ENCODE data around the gene IL22RA2.
"Not testable (repeated sequence)": the region's sequence is repeated elsewhere in the genome, so short reads cannot be mapped to it uniquely, and the experiment has no call there.

The IL22RA2 gene

DNA sequence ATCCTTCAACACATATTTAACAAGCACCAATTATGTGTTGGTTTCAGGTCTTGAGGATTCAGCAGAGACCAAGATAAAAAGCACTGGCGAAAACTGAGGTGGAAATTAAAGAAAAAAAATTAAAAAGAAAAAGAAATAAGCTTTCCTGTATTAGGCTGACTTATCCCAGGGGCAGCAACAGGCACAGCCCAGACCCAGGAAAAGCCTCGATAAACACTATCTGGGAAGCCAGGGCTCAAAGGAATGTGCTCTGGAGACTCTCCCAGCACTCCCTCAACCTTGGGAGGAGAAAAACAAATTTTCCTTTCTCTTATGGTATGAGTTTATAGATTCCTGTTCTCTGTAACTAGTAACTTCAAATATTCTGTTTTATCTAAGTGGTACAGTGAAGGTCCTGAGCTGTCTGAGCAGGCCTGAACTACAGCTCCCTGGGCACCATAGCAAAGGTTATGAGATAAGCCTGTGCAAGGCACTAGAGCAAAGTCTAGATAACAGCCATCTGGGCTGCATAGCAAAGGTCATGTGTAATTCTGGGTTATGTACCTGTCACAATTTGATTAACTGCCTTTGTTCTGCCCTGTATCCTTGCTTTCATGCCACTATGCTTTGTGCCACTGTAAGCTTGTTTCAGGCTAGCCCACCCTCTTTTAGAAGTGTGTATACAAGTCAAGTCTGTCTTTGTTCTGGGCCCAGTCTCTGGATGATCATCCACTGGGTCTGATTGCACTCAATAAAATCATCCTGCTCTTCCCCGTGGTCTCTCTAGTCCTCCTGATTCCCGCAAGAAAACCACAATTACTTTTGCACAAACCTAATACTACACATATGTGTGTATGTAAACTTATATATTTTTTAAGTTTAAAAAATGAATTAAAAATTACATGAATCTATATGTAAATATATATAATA is 54.0 kb downstream of the IL22RA2 start:
- no peak for DNase-seq

DNA sequence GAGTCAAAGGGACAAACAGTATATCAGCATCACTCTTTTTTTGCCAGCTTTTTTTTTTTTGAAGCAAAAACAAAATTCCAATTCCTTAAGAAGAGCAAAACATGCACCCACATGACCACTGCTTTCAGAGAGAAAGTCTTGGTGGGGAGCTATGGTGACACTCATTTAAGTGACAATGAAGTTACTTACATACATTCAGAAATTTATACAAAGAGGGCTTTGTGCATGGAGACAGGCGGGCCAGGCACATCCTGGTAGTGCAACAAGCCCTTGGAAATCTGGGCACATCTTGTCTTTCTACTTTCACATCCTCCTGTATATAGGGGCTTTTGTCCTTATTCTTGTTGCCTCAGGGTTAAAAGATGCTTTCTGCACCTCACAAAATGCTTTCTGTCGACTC is 55.9 kb downstream of the IL22RA2 start:
- no peak for DNase-seq

DNA sequence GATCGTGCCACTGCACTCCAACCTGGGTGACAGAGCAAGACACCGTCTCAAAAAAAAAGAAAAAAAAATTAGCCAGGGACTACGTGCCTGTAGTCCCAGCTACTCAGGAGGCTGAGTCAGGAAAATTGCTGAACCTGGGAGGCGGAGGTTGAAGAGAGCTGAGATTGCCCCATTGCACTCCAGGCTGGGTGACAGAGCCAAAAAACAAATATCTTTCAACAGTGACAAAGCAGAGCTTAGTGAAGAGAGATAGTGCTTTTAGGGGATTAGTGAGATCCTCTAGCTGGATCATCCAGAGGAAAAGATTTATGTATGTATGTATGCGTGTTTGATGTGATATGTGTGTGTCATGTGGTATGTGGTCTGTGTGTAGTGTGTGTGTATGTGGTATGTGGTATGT is 56.6 kb downstream of the IL22RA2 start:
- DNase-seq, result no peak

DNA sequence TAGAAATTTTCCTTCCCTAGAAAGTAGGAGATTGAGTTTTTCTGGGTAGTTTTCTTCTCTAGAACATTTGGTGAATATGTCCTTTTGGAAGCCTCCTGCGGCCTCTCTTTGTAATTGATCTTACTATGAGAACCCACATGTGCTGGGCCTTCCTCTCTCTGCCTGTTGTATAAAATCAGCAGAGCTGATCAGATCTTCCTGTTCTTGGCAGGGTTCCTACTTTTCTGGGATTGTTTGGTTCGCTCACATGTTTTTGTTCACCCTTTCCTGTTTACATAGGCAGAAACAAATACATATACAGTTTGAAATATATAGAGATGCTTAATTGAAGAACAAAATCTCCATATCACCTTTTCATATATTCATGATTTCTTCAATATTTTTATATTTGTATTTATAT is 57.8 kb downstream of the IL22RA2 start:
- DNase-seq, result peak; percentile 7

DNA sequence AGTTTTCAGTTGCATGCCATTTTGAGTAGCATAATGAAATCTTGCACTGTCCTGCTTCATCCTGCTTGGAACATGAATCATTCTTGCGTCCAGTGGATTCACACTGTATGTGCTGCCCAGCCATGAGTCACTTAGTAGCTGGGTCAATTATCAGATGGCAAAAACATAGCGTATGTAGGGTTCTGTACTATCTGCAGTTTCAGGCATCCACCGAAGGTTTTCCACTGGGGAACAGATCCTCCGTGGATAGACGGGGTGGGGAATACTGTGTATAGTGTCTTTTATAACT is 61.4 kb downstream of the IL22RA2 start:
- no peak for DNase-seq

DNA sequence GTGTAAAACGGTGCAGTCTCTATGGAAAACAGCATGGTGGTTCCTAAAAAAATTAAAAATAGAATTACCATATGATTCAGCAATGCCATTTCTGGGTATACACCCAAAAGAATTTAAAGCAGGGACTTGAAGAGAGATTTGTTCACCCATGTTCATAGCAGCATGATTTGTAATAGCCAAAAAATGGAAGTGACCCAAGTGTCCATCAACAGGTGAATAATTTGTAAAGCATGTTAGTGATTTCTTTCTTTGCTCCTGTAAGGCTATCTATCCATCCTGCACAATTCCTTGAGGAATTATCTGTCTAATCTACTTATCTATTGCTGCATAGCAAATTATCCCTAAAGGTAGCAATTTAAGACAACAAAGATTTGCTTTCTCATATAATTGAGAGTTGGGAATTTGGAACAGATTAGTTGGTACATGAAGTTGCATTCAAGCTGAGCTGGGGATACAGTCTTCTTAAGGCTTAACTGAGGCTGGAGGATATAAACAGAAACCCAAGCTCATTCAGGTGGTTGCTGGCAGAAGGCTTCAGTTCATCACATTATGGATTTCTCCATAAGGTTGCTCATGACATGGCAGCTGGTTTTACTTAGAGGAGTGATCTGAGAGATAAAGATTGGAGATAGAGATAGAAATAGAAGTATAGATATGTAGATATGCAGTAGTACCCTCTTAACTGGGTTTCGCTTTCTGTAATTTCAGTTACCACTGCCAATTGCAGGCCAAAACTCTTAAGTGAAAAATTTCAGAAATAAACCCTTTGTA is 62.0 kb downstream of the IL22RA2 start:
- no peak for DNase-seq

DNA sequence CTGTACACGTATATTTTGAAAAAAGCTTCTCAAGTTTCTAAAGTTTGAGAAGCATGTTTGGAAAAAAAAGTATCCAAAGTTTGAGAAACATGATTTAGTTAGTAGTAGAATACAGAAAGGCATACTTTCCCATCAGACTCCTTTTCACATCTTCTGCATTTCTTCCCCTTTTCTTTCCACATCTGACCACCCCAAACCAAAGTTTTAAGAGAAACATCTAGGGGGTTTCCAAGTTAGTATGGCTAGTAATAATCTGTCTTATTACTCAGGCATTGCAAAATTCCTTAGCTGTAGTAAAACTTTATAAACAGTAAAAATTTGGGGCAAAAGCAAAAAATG is 65.7 kb downstream of the IL22RA2 start:
- DNase-seq, result no peak

DNA sequence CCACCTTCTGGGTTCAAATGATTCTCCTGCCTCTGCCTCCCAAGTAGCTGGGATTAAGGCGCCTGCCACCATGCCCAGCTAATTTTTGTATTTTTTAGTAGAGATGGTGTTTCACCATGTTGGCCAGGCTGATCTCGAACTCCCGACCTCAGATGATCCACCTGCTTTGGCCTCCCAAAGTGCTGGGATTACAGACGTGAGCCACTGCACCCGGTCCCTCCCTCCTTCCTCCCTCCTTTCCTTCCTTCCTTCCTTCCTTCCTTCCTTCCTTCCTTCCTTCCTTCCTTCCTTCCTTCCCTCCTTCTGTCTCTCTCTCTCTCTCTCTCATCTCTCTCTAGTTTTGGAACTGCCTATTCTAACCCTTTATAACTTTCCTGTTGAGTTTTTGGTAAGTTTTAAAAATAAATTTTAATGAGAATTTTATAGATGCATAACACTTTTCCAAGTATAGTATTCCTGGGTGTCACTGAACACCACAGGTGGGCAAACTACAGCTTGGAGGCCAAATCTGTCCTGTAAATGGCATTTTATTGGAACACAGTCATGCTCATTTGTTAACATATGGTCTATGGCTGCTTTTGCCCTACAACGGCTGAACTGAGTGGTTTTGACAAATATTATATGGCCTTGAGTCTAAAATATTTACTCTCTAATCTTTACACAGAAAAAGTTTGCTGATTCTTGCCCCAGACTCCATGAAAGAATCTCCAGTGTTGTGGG is 66.2 kb downstream of the IL22RA2 start:
- DNase-seq, result not testable (repeated sequence)

DNA sequence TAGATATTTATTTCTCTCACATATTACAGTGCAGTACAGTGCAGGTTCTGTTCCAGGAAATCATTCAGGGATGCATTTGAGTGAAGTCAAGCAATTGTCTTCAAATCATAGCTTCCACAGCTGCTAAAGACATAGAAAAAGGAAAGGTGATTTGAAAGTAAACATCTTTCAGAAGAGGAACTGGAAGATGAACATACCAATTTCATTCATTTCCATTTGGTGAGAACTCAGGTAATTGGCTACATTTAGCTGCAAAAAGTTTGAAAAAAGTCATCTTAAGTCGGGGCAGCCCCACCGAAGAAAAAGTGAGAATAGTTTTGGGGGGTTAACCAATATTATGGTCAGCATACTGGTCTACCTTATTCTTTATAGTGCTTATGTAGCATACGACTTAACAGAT is 67.3 kb downstream of the IL22RA2 start:
- no peak for DNase-seq

DNA sequence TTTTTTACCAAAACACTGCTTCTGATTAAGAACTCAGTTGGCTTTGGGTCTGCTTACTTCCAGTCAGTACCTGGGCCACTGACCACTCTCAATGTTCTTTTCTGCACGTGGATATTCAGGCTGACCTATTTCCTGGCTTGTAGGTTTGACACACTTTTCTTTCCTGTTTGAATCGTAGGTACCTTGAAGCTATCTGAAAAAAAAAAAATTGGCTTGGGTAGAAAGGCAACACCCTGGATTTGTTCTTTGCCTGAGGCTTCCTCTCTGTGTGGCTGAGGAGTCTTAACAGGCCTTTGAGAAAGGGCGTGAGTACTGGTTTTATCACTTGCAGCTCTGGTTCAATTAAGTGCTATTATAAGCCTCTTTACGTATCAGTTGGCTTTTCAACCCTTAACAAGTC is 68.1 kb downstream of the IL22RA2 start:
- DNase-seq, result no peak

DNA sequence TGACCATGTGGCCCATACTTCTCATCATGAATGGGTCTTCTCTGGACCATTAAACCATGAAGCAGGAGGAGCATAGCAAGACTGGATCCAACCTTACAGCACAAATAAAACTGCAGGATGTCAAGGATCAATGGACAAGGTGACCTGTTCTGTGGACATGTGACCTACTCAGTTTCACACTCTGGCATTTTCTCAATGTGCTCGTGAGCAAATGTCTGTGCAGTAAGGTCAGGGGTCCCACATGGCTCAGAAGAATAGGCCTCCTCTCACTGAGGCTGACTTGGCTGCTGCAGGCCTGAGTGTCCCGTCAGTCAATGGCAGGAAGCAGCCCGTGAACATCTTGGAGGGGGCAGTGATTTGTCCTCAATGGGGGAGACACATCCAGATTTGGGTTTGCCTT is 68.5 kb downstream of the IL22RA2 start:
- DNase-seq, result no peak

DNA sequence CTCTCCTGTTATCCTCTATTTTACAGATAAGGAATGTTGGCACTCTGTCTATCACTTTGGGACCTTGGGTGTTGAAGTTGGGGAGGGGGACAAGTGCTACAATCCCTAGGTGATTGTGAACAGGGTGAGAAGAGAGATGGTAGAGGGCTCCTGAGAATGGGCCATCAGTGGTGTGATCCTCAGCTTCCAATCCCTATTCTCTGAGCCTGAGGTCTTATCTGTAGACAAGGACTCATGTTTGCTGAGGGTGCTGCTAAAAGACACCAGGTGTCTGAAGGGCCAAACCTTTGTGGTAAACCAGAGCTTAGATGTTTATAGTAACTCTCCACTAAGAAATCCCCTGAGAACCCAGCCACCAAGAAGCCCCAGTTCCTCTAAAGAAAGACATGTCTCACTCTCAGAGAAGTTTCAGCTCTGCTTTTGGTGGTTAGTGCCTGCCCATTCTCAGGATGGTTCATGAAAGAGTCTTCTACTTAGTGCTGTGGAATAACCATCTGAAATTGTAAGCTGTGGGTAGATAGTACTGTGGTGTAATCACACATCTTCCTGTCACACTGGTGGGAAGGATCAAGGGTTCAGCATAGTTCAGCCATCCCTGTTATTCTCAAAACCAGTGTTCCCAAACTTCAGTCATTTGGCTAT is 70.5 kb downstream of the IL22RA2 start:
- DNase-seq, result no peak

DNA sequence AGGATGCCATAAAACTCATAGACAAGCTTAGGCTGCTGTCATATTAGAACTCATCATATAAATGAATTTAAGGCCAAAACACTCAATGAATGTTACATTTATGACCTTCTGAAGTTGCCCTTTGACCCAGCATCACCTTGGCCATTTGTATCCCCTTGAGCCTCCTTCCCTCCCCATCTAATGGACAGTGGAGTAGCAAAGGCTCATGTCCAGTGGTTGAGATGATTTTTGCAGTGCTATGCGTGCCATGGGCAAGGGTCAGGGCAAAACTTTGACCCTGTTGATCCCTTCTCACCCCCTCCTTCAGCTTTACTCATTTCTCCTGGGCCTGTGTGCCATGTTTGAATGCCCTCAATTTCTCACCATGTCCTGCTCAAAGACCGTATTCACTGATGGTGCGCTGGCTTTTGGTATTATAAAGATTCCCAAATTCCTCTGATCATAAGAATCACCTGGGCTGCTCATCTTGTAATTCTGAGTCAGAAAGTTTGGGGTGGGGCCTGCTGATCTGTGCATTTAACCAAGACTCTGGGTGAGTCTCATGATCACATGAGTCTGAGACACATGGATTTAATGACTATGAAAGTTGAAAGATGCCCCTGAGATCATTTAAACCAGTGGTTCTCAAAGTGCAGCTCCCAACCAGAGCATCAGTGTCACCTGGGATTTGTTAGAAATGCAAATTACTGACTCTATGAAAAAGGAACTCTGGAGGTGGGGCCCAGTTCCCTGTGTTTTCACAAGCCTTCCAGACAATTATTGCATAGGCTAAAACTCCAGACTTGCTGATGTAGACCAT is 71.2 kb downstream of the IL22RA2 start:
- no peak for DNase-seq

DNA sequence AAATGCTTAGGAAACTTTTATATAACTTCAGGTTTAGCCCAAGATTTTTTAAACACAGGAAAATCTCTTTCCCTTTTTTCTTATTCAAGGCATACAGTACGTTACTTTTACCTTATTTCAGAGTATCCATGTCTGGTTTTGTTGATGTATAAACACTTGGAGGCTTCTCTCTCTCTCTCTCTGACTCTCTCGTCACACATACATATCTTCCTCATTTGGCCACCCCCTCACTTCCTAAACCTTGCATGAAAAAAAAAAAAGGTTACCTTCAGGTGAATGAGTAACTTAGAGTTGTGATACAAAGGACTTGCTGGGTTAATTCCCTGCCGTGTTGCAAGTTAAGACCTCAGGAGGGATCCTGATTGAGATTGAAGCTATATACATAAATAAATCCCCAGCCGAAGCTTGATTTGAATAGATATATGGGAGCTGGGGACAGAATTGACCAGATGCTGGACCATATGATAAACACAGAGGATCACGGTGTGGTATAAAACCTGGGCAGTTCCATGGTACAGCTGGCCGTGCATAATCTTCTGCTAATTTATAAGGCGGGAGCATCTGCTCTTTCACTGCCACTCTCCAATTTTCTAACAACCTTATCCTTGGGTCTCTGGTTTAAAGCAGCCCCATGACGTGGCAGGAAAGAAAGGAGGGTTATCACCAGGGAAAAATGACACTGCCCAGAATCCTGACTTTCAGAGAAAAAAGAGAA is 73.6 kb downstream of the IL22RA2 start:
- DNase-seq, result no peak

DNA sequence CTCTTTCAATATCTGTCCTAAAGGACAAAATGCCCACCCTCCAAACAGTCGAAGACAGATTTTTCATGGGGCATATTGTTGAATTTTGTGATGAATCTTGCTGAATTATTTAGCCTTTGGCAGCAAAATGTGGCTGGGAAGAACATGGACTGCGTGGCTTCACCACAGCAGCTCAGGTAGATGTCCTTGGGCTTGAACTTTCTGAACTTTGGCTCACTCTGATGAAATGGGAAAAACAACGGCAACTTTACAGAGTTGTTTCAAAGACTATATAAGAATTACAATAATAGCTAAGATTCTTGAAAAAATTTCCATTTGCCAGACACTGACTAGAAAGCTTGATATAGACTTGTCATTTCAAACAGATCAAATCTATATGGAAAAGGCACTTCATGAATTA is 75.9 kb downstream of the IL22RA2 start:
- no peak for DNase-seq

DNA sequence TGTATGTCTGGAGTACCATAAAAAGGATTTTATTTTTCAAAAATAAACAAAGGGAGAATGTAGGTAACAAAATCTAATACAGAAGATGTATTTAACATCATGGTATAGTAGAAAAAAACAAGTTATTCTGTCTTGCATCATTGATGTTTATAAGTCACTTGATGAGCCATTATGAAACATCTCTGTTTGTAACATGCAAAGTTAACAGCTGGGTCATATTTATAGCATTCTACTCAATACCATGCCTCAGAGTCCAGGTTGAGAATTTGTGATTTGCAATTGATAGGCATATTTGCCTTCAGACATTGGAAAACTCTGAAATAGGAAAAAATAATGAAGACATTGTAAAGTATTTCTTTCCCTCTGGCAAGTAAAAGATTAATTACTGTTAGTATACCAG is 76.4 kb downstream of the IL22RA2 start:
- no peak for DNase-seq

DNA sequence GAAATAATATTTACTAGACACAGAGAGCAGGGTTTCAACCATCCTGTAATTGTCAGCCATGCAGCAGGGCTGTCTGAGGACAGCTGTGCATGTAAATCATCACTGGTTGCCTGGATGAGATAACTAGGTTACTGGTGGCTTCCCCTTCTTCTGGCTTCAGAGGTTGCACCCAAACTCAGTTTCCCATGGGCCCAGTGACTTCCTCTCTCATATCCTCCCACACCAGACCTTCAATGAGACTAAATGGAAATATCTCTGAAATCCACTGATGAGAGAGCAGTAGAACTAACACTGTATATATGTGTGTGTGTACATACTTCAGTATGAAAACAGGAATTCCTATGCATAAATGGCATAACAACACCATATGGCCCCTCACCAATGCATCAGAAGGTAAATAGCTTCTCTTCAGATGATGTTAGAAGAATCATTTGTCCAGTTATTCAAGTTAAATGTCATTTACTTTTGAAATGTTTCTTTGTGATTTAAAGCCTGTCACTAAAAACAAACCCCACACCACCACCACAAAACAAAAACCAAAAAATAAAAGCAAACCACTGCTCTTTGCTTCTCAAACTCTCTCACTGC is 77.7 kb downstream of the IL22RA2 start:
- no peak for DNase-seq

DNA sequence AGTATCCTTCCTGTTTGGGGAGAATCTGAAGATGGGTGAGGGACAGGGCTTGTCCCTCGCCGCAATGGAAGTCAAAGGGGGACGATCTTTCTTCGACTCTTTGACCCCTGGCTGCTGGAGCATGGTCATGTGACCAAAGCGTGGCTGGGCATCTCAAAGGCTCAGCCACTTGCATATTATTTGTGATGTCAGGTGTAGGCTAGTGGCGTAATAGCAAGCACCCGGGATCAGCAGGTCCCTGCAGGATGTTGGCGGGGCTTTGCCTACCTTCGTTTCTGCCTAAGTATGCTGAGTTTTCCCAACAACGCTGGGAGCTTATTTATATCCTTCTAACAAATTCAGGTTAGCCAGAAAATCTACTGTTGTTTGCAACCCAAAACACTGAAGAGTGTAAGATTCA is 78.4 kb downstream of the IL22RA2 start:
- DNase-seq, result no peak

DNA sequence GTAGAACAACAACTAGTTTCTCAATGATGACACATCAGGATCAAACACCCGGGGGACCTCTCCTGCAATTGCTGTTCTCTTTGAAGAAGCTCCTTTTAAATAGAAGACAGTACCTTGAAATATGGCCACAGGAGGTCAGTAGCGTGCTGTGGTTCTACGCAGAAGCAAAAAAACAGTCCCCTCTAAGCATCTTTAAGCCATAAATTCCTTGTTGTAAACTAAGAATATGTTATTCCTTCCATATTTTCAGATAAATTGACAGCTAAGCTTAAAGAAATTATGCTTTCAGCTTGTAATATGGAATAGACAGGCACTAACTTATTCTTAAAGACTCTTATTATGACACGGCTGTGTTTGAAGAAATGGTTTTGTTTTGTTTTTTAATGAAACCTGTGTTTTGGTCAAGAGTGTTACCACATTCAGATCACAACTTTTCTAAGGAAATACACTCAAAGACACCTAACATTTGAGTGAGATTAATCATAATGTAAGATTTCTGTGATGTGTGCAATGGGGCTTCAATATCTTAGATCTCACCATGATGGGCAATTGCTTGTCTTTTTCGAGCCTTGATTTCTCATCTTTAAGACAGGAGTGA is 78.9 kb downstream of the IL22RA2 start:
- no peak for DNase-seq

All from NCI-H1092 (cell line).